T-cell (primary cell): ENCODE measurements around the gene TBXA2R. TPM values are rescaled to one million over a fixed set of nuclear protein-coding genes. Genes with fewer than 3 reads are reported as not detected.
"Not testable (repeated sequence)": the region's sequence is repeated elsewhere in the genome, so short reads cannot be mapped to it uniquely, and the experiment has no call there.

ENCODE experiments used
- ATAC-seq, 4 experiments: fragments of 200-7000 bp in 3 of 4; fragments of 150-1000 bp in 1 of 4; cut with Tn5 transposase; replicated peaks in 1 of 4; 1 replicate in 3 of 4; 2 replicates in 1 of 4; pipeline ENCODE4 v1.10.0; 2021; ENCODE audit warnings: moderate library complexity in 3 of 4, mild to moderate bottlenecking in 2 of 4, moderate number of reproducible peaks in 1 of 4
- CTCF ChIA-PET, 2 donors: fragments of 300-600 bp; sonication (Branson Sonifier 250); formaldehyde crosslinking; loops; one replicate each; lab custom pipeline; 2022; ENCODE audit warnings: antibody characterized with exemption in 2 of 2; lab: Charles Lee
- POLR2A ChIA-PET, 2 donors: fragments of 300-600 bp; sonication (Branson Sonifier 250); formaldehyde crosslinking; loops; one replicate each; lab custom pipeline; 2022; ENCODE audit warnings: antibody characterized with exemption in 2 of 2; lab: Charles Lee
- DNase-seq, 35 experiments: peaks; one replicate each; pipeline versions ENCODE4 v3.0.0 to v3.0.0-alpha.2; 2013 to 2023
- H3K27ac ChIP-seq: one replicate; pipeline ENCODE4 v1.5.1; 2013; ENCODE audit warnings: low read length
- H3K27me3 ChIP-seq, 2 experiments: replicated peaks in 1 of 2; 1 replicate in 1 of 2; 2 replicates in 1 of 2; pipeline versions ENCODE4 v1.6.1 to v1.7.0; 2013; ENCODE audit warnings: low read length in 1 of 2, mixed read lengths in 1 of 2; ENCODE audit not compliant: control insufficient read depth in 2 of 2, insufficient read depth in 2 of 2; ENCODE audit errors: extremely low read depth in 1 of 2
- H3K36me3 ChIP-seq, 2 donors: 1 replicate in 1 of 2; 2 replicates in 1 of 2; pipeline versions ENCODE4 v1.6.1 to v1.7.0; 2013; ENCODE audit warnings: low read length in 1 of 2; ENCODE audit not compliant: control insufficient read depth in 2 of 2, insufficient read depth in 1 of 2; ENCODE audit errors: extremely low read depth in 1 of 2
- H3K4me1 ChIP-seq, 2 experiments: 1 replicate in 1 of 2; 2 replicates in 1 of 2; pipeline versions ENCODE4 v1.6.1 to v1.7.0; 2013; ENCODE audit warnings: low read length in 2 of 2, mixed read lengths in 1 of 2; ENCODE audit not compliant: insufficient read depth in 2 of 2, control insufficient read depth in 1 of 2; ENCODE audit errors: extremely low read depth in 1 of 2
- H3K4me3 ChIP-seq, 2 donors: 1 replicate in 1 of 2; 2 replicates in 1 of 2; pipeline versions ENCODE4 v1.5.1 to v1.7.0; 2013; ENCODE audit warnings: mild to moderate bottlenecking in 2 of 2, low read length in 1 of 2, moderate library complexity in 1 of 2; ENCODE audit not compliant: control insufficient read depth in 1 of 2; ENCODE audit errors: extremely low read depth in 1 of 2
- H3K9me3 ChIP-seq: 2 replicates; pipeline ENCODE4 v1.7.0; 2013
- H3K27ac Mint-ChIP-seq, 2 donors: one replicate each; pipeline ENCODE4 v1.8.0; 2020 to 2021; ENCODE audit warnings: mild to moderate bottlenecking in 2 of 2, mixed read lengths in 2 of 2
- H3K27me3 Mint-ChIP-seq, 2 donors: one replicate each; pipeline ENCODE4 v1.8.0; 2021 to 2022; ENCODE audit warnings: mixed read lengths in 2 of 2
- H3K36me3 Mint-ChIP-seq: one replicate; pipeline ENCODE4 v1.8.0; 2021; ENCODE audit warnings: mixed read lengths
- H3K4me1 Mint-ChIP-seq, 3 donors: one replicate each; pipeline ENCODE4 v1.8.0; 2020 to 2022; ENCODE audit warnings: mixed read lengths in 3 of 3, mild to moderate bottlenecking in 1 of 3
- H3K4me3 Mint-ChIP-seq, 3 donors: one replicate each; pipeline ENCODE4 v1.8.0; 2020 to 2022; ENCODE audit warnings: mild to moderate bottlenecking in 3 of 3, mixed read lengths in 3 of 3, moderate library complexity in 3 of 3
- H3K9me3 Mint-ChIP-seq, 3 donors: one replicate each; pipeline ENCODE4 v1.8.0; 2020 to 2022; ENCODE audit warnings: mixed read lengths in 3 of 3
- WGBS: methylation state at CpG from one replicate; pipeline ENCODE4 v1.1.5; 2013; ENCODE audit warnings: missing lambda C conversion rate; ENCODE audit not compliant: insufficient coverage; 5-methylcytosine and 5-hydroxymethylcytosine counted together
- total RNA-seq, 35 experiments: library from RNA in 6 of 35; stranded (reverse) in 6 of 35; fragments of 120-200 nt in 1 of 35; gene quantifications; one replicate each; pipeline versions ENCODE4 v1.2.1 to v1.2.4 and lab custom pipeline; 2013 to 2026

Gene TBXA2R
- total RNA-seq, 5 donors from 2014 or later (not counting 1 experiment from before 2014, with no cell fraction given) = 2.4 to 11.2 (median 7.1) TPM

DNA sequence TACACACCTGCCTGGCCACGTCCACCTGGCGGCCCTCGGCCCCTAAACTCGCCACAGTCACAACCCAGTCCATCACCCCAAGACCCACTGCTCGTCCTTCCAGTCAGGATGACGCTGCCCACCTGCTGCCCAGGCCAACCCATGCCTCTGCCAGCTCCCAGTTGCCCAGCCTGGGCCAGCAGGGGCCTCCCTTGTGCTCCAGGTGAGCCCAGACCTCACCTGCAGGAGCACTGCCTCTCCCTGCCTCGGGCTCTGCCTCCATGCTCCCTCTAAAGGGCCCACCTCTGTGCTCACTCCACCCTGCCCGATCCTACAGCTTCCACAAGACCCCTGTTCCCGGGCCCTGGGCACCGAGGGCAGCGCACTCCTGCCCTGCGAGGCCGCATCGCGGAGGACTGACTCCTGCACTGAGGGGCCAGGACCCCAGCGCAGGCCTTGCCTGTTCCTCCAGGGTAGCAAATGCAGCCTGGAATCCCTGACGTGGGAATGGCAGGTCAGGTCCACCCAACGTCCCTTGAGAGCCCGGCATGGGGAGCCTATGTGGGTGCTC, 27.9 kb upstream of the TBXA2R start:
- H3K9me3 ChIP-seq = no peaks in the 10 kb centered on the region
- POLR2A ChIA-PET = no interaction called here
- CTCF ChIA-PET = no interaction called here
- no peak overlapping the region for H3K27ac ChIP-seq
- no peaks in the 10 kb centered on the region for H3K27me3 Mint-ChIP-seq
- peaks cover 7 to 17% of the 10 kb centered on the region in 2 donors for H3K36me3 ChIP-seq
- H3K4me3 Mint-ChIP-seq = no peak overlapping the region
- no peak for DNase-seq
- no peak overlapping the region for H3K4me3 ChIP-seq
- WGBS = 90% methylated on average over 18 of the region's 19 CpGs
- ATAC-seq = no peak
- H3K36me3 Mint-ChIP-seq = peaks cover 7% of the 10 kb centered on the region
- no peaks in the 10 kb centered on the region for H3K9me3 Mint-ChIP-seq
- no peak overlapping the region for H3K27ac Mint-ChIP-seq
- no peaks in the 10 kb centered on the region for H3K4me1 Mint-ChIP-seq
- no peaks in the 10 kb centered on the region for H3K27me3 ChIP-seq
- no peaks in the 10 kb centered on the region for H3K4me1 ChIP-seq

- no peak overlapping the region for H3K4me3 Mint-ChIP-seq
- peaks cover 7 to 10% of the 10 kb centered on the region in 2 donors for H3K36me3 ChIP-seq
- WGBS = 92% methylated on average over 22 of the region's 22 CpGs
- ATAC-seq (no peak), DNase-seq (no peak)
- CTCF ChIA-PET = no interaction called here
- H3K36me3 Mint-ChIP-seq = peaks cover 2% of the 10 kb centered on the region
- no peak overlapping the region for H3K27ac ChIP-seq
- H3K4me3 ChIP-seq = no peak overlapping the region
- H3K27me3 ChIP-seq = no peaks in the 10 kb centered on the region
- H3K9me3 ChIP-seq = no peaks in the 10 kb centered on the region
- H3K27ac Mint-ChIP-seq = no peak overlapping the region
- POLR2A ChIA-PET = no interaction called here
- no peaks in the 10 kb centered on the region for H3K4me1 Mint-ChIP-seq
- no peaks in the 10 kb centered on the region for H3K9me3 Mint-ChIP-seq
- no peaks in the 10 kb centered on the region for H3K4me1 ChIP-seq
- no peaks in the 10 kb centered on the region for H3K27me3 Mint-ChIP-seq
Measured at GRCh38 chr19:3633559-3633988, 26.9 kb upstream of the TBXA2R start.

DNA sequence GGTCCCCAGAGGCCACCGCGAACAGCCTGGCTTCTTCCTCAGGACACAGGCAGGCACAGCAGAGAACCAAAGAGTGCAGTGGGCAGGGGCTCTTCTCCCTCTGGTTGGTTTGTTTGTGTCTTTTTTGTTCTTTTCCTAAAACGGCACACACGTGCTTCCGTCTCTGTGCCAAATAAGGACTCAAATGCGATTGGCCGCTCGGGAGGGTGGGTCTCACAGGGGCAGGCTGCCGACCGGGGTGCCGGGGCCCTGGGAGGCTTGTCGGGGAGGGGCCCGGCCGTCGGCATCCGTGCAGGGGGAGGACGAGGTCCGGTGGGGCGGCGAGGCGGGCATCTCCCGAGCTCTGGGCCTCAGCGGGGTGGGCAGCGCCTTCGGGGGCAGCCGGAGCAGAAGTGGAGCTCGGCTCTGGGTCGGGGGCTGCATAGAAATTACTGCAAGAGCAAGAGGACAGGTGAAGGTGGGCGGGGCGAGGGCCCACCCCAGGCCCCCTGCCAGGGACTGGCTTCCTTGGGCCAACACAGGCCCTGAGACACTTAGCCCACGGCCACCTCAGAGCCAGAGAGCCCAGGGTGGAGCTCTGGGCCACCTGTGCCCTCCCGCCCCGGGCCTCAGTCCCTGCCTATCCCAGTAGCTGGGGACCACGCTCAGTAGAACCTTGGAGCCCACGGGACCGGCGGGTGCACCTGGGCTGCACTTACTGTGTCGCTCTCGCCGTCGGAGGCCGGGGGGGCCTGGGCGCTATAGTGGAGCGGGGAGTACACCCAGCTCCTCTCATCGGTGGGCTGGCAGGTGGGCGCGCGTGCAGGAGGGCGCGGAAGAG, 26.3 kb upstream of the TBXA2R start:
- Histone ChIP-seq H3K36me3 (peaks cover 5 to 7% of the 10 kb centered on the region in 2 donors), H3K27me3 (no peaks in the 10 kb centered on the region), H3K4me1 (no peaks in the 10 kb centered on the region), H3K9me3 (no peaks in the 10 kb centered on the region), H3K4me3 (no peak overlapping the region), H3K27ac (no peak overlapping the region)
- ATAC-seq = no peak
- H3K4me1 Mint-ChIP-seq = no peaks in the 10 kb centered on the region
- WGBS = 95% methylated on average over 46 of the region's 50 CpGs
- ChIA-PET CTCF (no interaction called here), POLR2A (no interaction called here)
- H3K36me3 Mint-ChIP-seq = no peaks in the 10 kb centered on the region
- no peaks in the 10 kb centered on the region for H3K9me3 Mint-ChIP-seq
- H3K27me3 Mint-ChIP-seq = no peaks in the 10 kb centered on the region
- DNase-seq = no peak
- H3K4me3 Mint-ChIP-seq = no peak overlapping the region
- H3K27ac Mint-ChIP-seq = no peak overlapping the region

DNA sequence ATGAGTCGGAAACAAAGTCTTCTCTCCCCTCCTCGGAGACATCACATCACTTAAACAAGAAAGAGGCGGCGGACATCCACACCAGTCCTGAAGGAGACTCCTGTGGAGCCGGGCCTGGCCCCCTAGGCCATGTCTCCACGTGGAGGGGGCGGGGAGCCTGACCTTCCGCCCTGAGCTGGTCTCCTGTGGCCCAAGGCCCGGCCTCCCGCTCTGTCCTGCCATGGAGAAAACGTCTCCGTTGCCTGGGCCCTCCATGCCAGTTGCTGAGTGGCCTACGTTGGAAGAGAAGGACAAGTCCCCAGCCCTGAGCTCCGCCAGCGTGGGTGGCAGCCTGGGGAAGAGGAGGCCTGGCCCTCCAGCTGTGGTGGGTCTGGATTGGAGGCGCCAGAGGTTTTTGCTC, 25.4 kb upstream of the TBXA2R start:
- no peak overlapping the region for H3K4me3 ChIP-seq
- peaks cover 0 to 6% of the 10 kb centered on the region in 2 experiments for H3K4me1 ChIP-seq
- H3K9me3 Mint-ChIP-seq = no peaks in the 10 kb centered on the region
- no peaks in the 10 kb centered on the region for H3K36me3 Mint-ChIP-seq
- peaks cover 3 to 5% (median 3%) of the 10 kb centered on the region in 3 donors for H3K4me1 Mint-ChIP-seq
- ChIA-PET POLR2A (no interaction called here), CTCF (no interaction called here)
- no peaks in the 10 kb centered on the region for H3K27me3 Mint-ChIP-seq
- no peak overlapping the region for H3K4me3 Mint-ChIP-seq
- no peaks in the 10 kb centered on the region for H3K27me3 ChIP-seq
- H3K9me3 ChIP-seq = no peaks in the 10 kb centered on the region
- H3K36me3 ChIP-seq = peaks cover 4 to 7% of the 10 kb centered on the region in 2 donors
- ATAC-seq (no peak), DNase-seq (no peak)
- WGBS = 95% methylated on average over 15 of the region's 16 CpGs
- no peak overlapping the region for H3K27ac Mint-ChIP-seq
- H3K27ac ChIP-seq = no peak overlapping the region

DNA sequence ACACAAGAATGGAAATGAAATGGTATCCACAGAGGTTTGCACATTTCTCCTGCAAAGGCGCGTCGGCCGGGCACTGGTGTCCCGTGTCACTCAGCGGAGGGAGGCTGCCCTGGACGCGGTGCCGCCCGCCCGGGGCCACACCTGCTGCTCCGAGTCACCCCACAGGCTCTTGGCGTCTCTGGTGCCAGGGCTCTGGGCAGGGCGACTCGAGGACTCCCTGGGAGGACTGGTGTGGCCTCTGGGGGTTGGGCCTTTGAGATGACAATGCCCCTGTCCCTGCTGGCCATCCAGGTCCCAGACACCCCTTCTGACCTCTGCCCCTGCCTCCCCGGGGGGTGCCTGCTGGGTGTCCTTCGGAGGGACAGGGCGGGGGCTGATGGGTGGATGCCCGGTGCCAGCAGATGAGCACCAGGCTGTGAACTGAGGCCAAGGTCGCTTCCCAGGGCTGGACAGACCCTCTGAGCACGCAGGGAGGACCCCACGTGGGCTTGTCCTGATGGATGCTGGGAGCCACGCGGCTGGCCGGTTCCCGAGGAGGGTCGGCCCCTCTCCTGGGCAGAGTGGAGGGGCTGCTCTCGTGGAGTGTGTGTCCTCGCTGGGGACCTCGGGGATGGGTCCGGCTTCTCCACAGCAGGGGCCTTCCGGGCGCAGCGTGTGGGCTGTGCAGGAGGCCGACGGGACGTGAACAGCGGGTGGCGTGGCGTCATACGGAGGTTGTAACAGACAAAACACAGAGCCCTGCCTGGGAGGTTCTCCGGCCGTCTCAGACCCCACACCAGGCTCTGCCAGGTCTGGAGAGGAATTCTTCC, 24.6 kb upstream of the TBXA2R start:
- Histone ChIP-seq H3K27me3 (no peaks in the 10 kb centered on the region), H3K36me3 (peaks cover 0 to 2% of the 10 kb centered on the region in 2 donors), H3K27ac (no peak overlapping the region), H3K4me3 (no peak overlapping the region), H3K4me1 (peaks cover 0 to 8% of the 10 kb centered on the region in 2 experiments), H3K9me3 (no peaks in the 10 kb centered on the region)
- WGBS = 95% methylated on average over 36 of the region's 43 CpGs
- Mint-ChIP-seq H3K9me3 (no peaks in the 10 kb centered on the region), H3K36me3 (no peaks in the 10 kb centered on the region), H3K4me1 (peaks cover 9 to 13% (median 12%) of the 10 kb centered on the region in 3 donors), H3K4me3 (no peak overlapping the region), H3K27ac (no peak overlapping the region), H3K27me3 (no peaks in the 10 kb centered on the region)
- ATAC-seq (no peak), DNase-seq (no peak)
- CTCF ChIA-PET = no interaction called here
- POLR2A ChIA-PET = no interaction called here

DNA sequence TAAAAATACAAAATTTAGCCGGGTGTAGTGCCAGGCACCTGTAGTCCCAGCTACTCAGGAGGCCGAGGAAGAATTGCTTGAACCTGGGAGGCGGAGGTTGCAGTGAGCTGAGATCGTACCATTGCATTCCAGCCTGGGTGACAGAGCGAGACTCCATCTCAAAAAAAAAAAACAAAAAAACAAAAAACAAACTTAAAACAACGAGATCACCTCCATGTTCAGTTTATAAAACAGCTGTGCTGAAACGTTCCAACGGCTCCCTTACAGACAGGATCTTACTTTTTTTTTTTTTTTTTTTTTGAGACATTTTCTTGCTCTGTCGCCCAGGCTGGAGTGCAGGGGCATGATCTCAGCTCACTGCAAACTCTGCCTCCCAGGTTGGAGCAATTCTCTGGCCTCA, 22.1 kb upstream of the TBXA2R start:
- H3K4me1 Mint-ChIP-seq = peaks cover 27 to 32% (median 28%) of the 10 kb centered on the region in 3 donors
- 69% methylated on average over 7 of the region's 9 CpGs for WGBS
- not testable (repeated sequence) for H3K27me3 ChIP-seq, H3K36me3 ChIP-seq, H3K9me3 Mint-ChIP-seq, ATAC-seq, H3K36me3 Mint-ChIP-seq, H3K4me3 Mint-ChIP-seq, H3K9me3 ChIP-seq, H3K27ac ChIP-seq, H3K27ac Mint-ChIP-seq, H3K4me3 ChIP-seq, DNase-seq, H3K27me3 Mint-ChIP-seq
- POLR2A ChIA-PET = interaction anchor here in 1 of 2 donors (0.7 kb wide), 1 partner anchor 291 kb away, joined by 9 read pairs; no protein-coding TSS in a partner anchor
- H3K4me1 ChIP-seq = peaks cover 6 to 32% of the 10 kb centered on the region in 2 experiments
- CTCF ChIA-PET = interaction anchor here in 1 of 2 donors (0.6 to 0.8 kb wide), 2 partner anchors 43 to 69 kb away, joined by 3 to 7 read pairs; no protein-coding TSS in a partner anchor
